HG03139 (cell line): Measurements from ENCODE around the gene PTPN3.

Experiments
- ATAC-seq: cut with Tn5 transposase; IDR thresholded peaks from one replicate; pipeline ENCODE4 v1.9.1; 2021; ENCODE audit not compliant: unreplicated experiment

The PTPN3 gene

GRCh38 chr9:109477258-109478050 is 20.7 kb downstream of the PTPN3 start:
- peak; percentile 97 for ATAC-seq

DNA sequence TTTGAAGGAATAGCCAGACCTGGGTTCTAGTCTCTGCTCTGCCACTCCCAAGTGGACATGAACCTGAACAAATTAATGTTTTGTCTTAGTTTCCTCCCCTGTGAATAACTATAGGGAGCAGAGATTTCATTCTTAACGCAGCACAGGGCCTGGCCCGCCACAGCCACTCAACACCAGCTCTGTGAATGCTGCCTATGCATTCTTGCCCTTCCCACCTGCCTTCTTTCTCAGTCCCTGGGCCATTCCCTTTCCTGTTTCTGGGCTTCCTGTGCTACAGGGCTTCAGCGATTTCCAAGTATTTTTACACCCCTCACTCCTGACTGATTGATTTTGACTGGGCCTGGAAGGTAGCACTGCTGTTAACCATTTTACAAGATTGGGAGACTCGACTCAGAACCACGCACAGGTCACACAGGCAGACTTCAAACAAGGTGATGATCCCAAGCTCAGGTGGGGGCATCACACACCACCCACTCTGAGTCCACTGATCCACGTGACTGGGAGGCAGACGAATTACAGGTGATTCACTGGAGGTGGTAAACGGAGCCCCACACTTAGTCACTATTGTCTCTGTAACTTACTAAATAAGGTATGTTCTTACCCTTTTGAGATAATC is 21.4 kb downstream of the PTPN3 start:
- ATAC-seq, result no peak

GRCh38 chr9:109475526-109475925 is 22.6 kb downstream of the PTPN3 start:
- no peak for ATAC-seq

GRCh38 chr9:109474944-109475343 is 23.2 kb downstream of the PTPN3 start:
- no peak for ATAC-seq

DNA sequence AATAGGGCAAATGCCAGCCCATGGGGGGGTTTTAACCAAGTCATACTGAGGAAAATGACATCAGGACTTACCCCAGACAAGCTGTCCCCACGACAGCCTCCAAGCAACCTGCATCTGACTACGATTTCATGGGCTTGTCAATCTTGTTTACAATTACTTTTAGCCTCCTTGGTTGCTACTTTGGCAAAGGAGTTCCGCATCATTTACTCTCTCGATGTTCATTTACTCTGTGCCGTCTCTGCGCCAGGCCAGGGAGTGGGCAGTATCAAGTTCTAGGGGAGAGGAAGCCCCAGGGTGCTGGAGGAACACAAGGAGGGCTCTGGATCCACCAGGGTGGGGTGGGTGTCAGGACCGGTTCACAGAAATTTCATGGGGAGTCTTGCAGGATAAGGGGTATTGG is 23.9 kb downstream of the PTPN3 start:
- no peak for ATAC-seq

GRCh38 chr9:109473329-109473728 is 24.8 kb downstream of the PTPN3 start:
- no peak for ATAC-seq

DNA sequence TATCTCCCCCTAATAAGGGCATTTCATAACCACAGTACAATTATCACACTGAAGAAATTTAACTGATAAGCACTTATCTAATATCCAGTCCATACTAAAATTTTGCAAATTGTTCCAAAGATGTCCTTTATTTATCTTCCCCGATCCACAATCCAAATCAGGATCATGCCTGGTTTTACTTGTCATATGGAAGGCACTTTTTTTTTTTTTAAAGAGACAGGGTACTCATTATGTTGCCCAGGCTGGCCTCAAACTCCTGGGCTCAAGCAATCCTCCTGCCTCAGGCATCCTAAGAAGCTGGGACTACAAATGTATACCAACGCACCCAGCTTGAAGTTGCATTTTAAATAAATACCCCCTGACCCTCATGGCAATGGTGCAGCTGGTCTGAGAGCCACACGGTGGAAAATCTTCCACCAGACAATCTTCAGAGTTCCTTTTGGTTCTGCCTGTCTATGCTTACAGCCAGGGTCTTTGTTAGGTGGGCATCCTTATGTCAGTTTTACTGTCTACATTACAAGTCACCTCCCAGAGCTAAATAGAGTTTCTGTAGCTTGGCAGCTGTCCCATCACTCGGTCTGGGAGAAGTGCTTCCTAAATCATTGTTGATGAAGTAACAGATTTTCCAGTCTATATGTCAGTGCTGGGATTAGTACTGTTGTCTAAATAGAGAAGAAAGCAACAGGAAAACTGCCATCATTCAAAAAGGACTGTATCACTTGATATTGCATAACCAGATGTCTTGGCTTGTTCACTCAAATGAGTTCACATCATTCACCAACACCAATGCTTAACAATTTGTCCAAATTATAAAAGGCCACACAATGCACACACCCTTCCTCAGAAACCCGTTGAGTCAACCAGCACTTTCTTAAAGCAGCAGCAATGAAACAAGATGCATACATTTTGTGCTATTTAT is 26.4 kb downstream of the PTPN3 start:
- ATAC-seq, result no peak

DNA sequence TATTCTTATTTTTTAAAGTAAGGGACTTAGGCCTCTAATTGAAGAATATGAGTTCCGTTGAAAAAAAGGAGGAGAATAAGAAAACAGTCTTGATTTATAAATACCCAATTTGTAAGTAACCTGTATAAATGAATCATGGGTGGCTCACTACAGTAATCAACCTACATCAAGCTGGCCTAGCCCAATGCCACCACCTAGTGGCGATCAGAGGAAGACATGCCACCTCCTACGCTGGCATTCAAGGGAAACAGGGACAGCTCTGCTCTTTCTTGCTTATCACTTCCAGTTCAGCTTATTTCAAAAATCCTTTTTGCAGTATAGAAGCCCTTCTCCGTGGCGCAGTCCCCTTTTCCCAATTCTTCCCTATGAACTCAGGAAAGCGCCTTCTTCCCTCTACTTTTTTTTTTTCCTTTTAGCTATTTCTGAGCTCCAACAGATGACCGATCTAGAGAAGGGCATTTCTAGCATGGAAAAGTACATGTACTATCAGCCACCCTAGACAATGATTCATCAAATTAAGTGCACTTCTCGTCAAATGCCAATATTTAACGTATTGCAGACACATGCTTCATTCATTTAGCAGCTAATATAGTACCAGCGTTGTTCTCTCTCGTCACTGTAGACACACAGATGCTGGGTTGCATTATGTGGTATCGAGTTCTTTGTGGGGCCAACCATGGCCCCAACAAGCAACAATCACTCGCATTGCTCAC is 28.3 kb downstream of the PTPN3 start:
- peak; percentile 96 for ATAC-seq

DNA sequence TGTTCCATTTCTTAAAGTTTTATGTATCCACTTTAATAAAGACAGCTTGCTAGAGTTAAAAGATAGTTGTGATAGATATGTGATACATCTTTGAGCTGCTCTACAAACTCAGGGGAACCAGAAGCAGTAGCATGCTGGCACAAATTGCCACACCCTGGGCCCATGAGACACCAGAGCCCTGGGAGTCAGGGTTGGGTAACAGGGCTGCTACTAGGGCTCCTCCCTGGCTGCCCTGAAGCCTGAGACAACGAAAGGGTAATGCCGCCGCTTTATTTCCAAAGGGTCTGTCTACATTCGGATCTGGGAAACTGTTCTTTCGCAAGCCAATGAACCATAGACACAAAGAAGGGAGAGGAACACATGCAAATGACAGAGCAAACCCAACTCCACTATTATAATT is 29.2 kb downstream of the PTPN3 start:
- ATAC-seq, result no peak

DNA sequence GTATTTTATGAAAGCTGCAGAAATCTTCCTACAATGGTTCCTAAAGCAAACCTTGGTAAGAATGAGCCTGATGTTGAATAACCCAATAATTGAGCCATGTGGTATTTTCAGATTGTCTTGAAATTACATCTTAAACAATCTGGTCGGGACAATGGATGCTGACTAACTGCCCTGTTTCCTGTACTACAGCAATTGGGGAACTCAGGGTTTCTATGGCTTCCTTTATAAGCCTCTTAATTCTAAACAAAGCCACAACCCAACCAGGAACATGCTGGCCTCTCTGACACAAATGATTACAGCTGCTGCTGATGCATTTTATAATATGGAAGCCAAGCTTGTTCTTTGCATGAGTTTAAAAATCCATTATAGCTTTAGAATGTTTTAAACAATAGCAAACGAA is 30.2 kb downstream of the PTPN3 start:
- ATAC-seq, result no peak

DNA sequence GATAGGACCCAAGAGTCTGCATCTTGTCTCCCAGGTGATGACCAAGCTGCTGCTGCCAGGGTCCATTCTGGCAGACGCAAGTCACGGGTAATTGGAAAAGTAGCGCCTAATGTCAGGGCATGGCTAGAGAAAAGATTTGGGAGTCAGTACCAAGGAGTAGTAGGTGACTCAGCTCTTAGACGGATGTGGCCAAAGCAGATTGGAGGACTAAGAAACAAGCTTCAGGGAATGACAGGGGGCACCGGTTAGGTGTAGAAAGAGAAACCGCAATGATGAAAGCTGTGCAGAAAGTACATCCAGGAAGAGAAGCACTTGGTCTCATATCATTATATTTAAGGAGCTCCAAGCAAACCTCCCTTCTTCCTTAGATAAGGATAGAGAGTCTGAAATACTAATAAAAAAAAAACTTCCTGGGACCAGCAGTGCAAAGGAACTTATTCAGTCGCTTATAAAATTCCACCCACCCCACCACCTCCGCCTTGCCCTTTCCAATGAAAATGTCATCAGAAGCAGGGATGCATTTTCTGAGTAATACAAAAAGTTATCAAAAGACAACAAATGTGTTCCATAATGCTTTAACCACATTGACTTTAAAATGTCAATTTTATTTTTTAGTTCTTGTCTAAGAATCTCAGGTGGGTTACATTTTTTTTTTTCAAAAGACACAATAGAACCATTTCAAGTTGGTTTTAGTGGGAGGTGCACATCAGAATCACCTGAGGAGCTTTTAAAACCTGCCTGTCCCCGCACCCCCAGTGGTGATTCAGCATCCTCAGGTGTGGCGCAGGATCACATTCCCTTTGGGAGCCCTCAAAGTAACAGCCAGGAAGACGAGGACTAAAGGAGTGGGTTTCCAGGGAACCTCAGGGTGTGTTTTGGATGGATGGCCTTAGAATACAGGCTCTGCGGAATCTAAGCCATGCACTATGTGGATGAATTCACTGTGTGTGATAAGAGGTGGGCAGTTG is 31.2 kb downstream of the PTPN3 start:
- no peak for ATAC-seq

DNA sequence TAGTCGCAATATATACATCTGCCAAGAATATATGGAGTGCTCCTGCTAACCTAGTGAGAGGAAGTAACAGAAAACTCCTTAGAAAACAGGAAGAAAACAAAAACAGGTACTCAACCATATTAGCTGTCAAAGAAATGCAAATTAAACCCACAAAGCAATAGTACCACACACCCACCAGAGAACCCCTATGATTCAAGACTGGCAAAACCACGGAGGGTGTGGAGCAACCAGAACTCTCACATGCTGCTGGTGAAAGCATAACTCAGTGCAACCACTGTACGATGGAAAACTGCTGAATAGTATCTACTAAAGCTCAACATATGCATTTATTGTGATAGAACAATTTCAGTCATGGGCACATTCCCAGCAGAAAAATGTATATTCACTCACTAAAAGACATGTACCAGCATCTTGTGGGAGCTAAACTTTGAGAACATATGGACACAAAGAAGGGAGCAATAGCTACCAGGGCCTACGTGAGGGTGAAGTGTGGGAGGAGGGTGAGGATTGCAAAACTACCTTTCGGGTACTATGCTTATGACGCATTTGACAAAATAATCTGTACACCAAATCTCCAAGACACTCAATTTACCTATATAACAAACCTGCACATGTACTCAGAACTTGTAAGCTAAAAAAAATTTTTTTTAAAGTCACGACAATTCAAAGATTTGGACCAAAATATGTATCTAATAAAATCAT is 34.0 kb downstream of the PTPN3 start:
- no peak for ATAC-seq

GRCh38 chr9:109460576-109460975 is 37.5 kb downstream of the PTPN3 start:
- ATAC-seq, result no peak

- no peak for ATAC-seq
Observed at GRCh38 chr9:109459423-109459822, 38.7 kb downstream of the PTPN3 start.

DNA sequence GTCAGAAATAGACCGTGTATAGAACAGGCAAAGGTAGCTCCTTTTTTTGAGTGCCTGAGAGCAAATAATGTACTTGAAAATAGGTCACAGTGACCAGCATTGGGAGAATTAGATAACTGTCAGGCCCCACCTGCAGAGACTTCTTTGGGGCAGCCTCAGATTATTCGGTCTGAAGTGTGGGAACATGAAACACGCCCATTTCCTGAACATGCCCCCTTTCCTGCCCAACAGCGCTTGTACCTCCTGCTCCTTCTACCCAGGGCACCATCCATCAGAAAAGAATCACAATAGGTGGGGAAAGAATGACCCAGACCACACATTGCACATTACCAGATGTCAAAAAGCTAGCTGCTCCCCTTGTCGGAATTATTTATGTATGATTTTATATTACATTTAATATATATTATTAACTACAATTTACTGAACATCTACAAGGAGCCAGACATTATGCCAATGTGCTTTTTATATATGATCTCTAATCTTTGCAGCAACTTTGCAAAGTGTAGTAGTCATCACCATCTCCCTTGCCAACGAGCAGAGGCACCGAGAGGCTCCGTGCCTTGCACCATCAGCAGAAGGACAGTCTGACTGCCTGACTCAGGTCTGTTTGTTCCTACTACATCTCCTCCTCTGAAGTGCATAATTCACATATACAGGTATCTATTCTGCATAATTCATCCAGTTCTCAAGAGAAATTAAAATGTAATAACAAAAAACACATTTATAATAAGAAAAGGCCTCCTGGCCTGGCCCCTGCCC is 39.5 kb downstream of the PTPN3 start:
- no peak for ATAC-seq

DNA sequence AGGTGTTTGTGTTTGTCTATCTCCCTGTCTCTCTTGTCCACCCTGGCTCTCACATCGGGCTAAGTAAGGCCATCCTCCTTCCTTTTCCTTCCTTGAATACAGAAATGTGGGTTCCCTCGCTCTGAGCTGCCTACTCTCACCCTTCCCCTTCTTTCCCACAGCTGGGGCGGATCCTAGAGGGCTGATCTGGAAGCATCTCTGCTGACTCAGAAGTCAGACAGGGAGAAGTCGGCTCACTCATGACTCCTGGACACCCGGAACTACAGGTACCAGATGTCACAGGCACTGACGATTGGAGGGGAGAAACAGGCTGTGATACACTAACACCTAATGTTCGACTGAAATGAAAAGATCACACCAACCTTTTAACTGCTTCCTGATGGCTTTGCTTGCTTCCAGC is 41.3 kb downstream of the PTPN3 start:
- no peak for ATAC-seq

- no peak for ATAC-seq
Observed at GRCh38 chr9:109455861-109456260, 42.2 kb downstream of the PTPN3 start.

DNA sequence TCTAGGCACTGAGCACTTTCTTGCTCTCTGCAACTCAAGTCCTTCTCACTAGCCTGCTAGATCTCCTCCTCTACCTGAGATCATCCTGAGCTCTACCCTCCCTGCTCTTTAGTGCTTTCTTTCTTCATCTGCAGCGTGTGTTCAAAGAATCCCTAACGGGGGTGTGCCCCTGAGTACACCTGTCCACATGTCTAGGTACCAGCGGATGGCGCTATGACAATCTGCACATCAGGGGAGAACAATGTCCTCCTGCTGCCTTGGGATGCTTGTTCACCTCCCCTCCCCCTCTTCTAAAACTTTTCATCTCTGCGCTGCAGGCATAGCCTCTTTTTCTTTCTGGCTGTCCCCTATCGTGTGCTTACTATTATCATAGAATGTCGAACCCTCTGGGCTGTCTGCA is 42.7 kb downstream of the PTPN3 start:
- ATAC-seq, result no peak
